ENCODE results near the gene ARVCF. TPM values are rescaled to one million over a fixed set of nuclear protein-coding genes. Genes with fewer than 3 reads are reported as not detected.

ARVCF gene
- total and polyA plus RNA-seq, 9 of the 15 experiments (the other 6 are each of a cell fraction or from before 2014, with no cell fraction given), result 0.03 to 97.4 (median 15.6) TPM

- ATAC-seq (peak; percentile 88), DNase-seq (ENCODE audit: extremely low read depth in 1 of 4, low spot score in 3 of 4) (peak; percentile 96 to 100 (median 100)), FAIRE-seq (peak; percentile 6)
- Histone ChIP-seq H3K36me3 (ENCODE audit: control insufficient read depth, insufficient read depth, low read length) (peaks cover 42% of the 10 kb centered on the region), H3K9me3 (replicated peaks; ENCODE audit: control insufficient read depth, insufficient read depth, low read depth, low read length) (peaks cover 5% of the 10 kb centered on the region), H2AFZ (ENCODE audit: low read depth, low read length) (peak within 1 kb of the TSS; percentile 98), H3K27me3 (ENCODE audit: control insufficient read depth in 2 of 2, insufficient read depth in 2 of 2, low read length in 2 of 2) (no peaks in the 10 kb centered on the region; a peak in 1 of 5 replicates), H3K4me1 (replicated peaks in 1 of 2; ENCODE audit: control insufficient read depth in 2 of 2, insufficient read depth in 2 of 2, low read length in 2 of 2) (peaks cover 35 to 37% of the 10 kb centered on the region in 2 experiments), H3K9me1 (ENCODE audit: control insufficient read depth, insufficient read depth, low read length) (no peaks in the 10 kb centered on the region), H3K79me2 (ENCODE audit: control insufficient read depth, insufficient read depth, low read length) (peaks cover 62% of the 10 kb centered on the region), H4K20me1 (replicated peaks; ENCODE audit: control insufficient read depth, insufficient read depth, low read length) (no peaks in the 10 kb centered on the region), H3K9ac (ENCODE audit: insufficient read depth in 1 of 2, low read depth in 2 of 2, low read length in 2 of 2) (peak within 1 kb of the TSS; percentile 94 to 97), H3K4me2 (ENCODE audit: insufficient read depth, low read length) (peak within 1 kb of the TSS; percentile 96), H3K4me3 (peak within 1 kb of the TSS; percentile 58), H3K27ac (ENCODE audit: extremely low read depth, low read depth, low read length) (peak within 1 kb of the TSS; percentile 88)
- in situ Hi-C loops (cut with MboI) (no loop called here), intact Hi-C loops (cut with micrococcal nuclease) (no loop called here)
- CTCF ChIA-PET (ENCODE audit: low intra/inter-chr PET ratio), result interaction anchor here (0.6 to 0.7 kb wide), 2 partner anchors 211 to 724 kb away, joined by 3 read pairs; no protein-coding TSS in a partner anchor
- no TSS peak for BruUV-seq (replicated peaks)
- POLR2A ChIA-PET, result interaction anchor here (0.5 to 4.6 kb wide), 28 partner anchors 9 to 633 kb away, joined by 3 to 48 read pairs (median 4); partner anchors contain the start of genes TANGO2 and TRMT2A
- WGBS (ENCODE audit: insufficient coverage, low coverage, missing lambda C conversion rate), result under 1% methylated on average over 63 of the region's 63 CpGs
- peak; percentile 76 for TF ChIP-seq ZFP36 (IDR thresholded peaks at IDR 0.05; ENCODE audit: low read depth, low read length, partially characterized antibody)
- no peak for TF ChIP-seq ZC3H8 (IDR thresholded peaks at IDR 0.05)
- no peak for TF ChIP-seq KDM4B (IDR thresholded peaks at IDR 0.05; ENCODE audit: borderline replicate concordance in 2 of 2, low read depth in 1 of 2)
- peak; percentile 90 for TF ChIP-seq MYC (IDR thresholded peaks at IDR 0.05; ENCODE audit: low read depth, low read length)
- no peak for TF ChIP-seq MYC (CRISPR knock-in tag; IDR thresholded peaks at IDR 0.05; ENCODE audit: borderline replicate concordance, low read depth)
- no peak for TF ChIP-seq ARHGAP35 (IDR thresholded peaks at IDR 0.05; ENCODE audit: partially characterized antibody)
- peak; percentile 87 for TF ChIP-seq CHD1 (IDR thresholded peaks at IDR 0.05; ENCODE audit: low read length)
- no peak for TF ChIP-seq SRSF9 (IDR thresholded peaks at IDR 0.05; ENCODE audit: borderline replicate concordance, low read depth, low read length)
- 0 out of 2 replicates have a peak, but pooled peaks have one; percentile 7 for TF ChIP-seq DIDO1 (tag; IDR thresholded peaks at IDR 0.05; ENCODE audit: low read depth)
- TF ChIP-seq SMAD2 (IDR thresholded peaks at IDR 0.05; ENCODE audit: low read depth, low read length), result 0 out of 2 replicates have a peak, but pooled peaks have one; percentile 34
- peak; percentile 21; the same call in 1 of the 2 replicates for TF ChIP-seq EP300 (IDR thresholded peaks at IDR 0.05; ENCODE audit: low read length)
- TF ChIP-seq, protein P1, sequence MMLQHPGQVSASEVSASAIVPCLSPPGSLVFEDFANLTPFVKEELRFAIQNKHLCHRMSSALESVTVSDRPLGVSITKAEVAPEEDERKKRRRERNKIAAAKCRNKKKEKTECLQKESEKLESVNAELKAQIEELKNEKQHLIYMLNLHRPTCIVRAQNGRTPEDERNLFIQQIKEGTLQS (IDR thresholded peaks at IDR 0.05), result no peak
- TF ChIP-seq, protein P1 (CRISPR knock-in tag; conservative IDR thresholded peaks at IDR 0.05), result peak; percentile 70; the same call in 1 of the 2 replicates
- peak; percentile 51 for TF ChIP-seq TAF7 (tag; IDR thresholded peaks at IDR 0.05)
- 0 out of 2 replicates have a peak, but pooled peaks have one; percentile 9 for TF ChIP-seq MAFK (IDR thresholded peaks at IDR 0.05; ENCODE audit: low read length)
- TF ChIP-seq ZNF707 (CRISPR knock-in tag; conservative IDR thresholded peaks at IDR 0.05), result no peak
- TF ChIP-seq, protein P2, sequence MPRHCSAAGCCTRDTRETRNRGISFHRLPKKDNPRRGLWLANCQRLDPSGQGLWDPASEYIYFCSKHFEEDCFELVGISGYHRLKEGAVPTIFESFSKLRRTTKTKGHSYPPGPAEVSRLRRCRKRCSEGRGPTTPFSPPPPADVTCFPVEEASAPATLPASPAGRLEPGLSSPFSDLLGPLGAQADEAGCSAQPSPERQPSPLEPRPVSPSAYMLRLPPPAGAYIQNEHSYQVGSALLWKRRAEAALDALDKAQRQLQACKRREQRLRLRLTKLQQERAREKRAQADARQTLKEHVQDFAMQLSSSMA (CRISPR knock-in tag; IDR thresholded peaks at IDR 0.05), result peak; percentile 31; the same call in 1 of the 2 replicates
- TF ChIP-seq BDP1 (IDR thresholded peaks at IDR 0.05; ENCODE audit: insufficient read depth, insufficient read length), result no peak
- TF ChIP-seq, protein P3, sequence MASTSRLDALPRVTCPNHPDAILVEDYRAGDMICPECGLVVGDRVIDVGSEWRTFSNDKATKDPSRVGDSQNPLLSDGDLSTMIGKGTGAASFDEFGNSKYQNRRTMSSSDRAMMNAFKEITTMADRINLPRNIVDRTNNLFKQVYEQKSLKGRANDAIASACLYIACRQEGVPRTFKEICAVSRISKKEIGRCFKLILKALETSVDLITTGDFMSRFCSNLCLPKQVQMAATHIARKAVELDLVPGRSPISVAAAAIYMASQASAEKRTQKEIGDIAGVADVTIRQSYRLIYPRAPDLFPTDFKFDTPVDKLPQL (IDR thresholded peaks at IDR 0.05; ENCODE audit: extremely low read depth, insufficient read length), result no peak
- no peak for TF ChIP-seq HMBOX1 (IDR thresholded peaks at IDR 0.05)
These were observed 75.1 kb downstream of the ARVCF start, which contains the start of the genes COMT and TXNRD2 for GRCh38 chr22:19941365-19942082. COMT (plus strand) TSS chr22:19941772; CDS start chr22:19962527, 20,755 bp downstream. TXNRD2 (minus strand) TSS chr22:19941818; CDS start chr22:19941803, 15 bp downstream.

Measured in K562 (cell line).